Measurements from ENCODE around the gene ABRAXAS1.

ABRAXAS1 gene

DNA sequence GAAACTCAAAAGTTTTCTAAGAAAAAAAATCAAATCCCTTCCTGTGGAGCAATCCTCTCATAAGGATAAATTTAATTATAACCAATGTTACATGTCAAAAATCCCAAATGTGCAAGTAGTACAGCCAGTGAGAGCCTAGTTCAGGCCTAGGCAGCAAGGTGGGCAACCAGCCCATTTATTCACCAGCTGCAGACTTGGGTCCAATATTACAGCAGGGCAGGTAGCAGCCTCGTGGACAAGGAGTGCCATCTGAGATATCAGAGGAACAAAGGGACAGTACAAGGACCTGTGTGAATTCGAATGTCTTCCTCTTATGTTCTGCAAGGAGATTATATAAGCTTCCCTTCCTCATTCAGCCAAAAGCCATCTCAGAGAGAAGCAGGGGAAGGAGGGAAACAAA lies 35.9 kb downstream of the ABRAXAS1 start:
- no peak for DNase-seq

DNA sequence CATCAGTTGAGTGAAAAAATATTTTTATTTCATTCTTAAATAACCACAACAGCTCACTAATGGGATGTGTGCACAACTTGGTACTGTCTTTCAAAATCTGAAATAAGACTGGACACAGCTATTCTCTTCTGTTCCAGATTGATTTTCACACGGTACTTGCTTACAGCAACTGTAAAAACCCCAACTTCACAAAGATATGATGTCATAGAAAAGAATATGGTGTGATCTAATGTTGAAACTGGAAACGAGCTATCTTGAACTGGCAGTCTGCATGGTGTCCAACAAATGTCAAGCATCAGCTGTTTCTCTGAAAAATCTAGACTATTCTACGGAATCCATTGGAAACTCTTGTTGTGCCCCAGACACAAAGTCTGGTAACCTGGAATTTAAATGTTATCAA lies 44.0 kb downstream of the ABRAXAS1 start:
- DNase-seq, result no peak

- no peak for DNase-seq
Measured at GRCh38 chr4:83440148-83440814, 44.6 kb downstream of the ABRAXAS1 start.

DNA sequence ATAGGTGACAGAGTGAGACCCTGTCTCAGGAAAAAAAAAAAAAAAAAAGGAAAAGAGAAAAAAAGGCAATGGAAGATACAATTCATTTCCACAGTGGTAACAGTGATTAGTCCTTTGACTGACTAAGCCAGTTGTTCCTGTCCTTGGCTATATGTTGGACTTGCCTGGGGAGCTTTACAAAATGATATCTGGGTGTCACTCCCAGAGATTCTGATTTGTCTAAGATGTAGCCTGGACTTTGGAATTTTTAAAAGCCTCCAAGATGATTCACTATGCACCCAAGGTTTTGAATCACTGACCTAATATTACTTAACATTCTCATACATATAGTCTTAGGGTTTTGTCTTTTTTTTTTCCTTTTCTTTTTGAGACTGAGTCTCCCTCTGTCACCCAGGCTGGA lies 46.2 kb downstream of the ABRAXAS1 start:
- no peak for DNase-seq

GRCh38 chr4:83436680-83437079 lies 48.2 kb downstream of the ABRAXAS1 start:
- no peak for DNase-seq

DNA sequence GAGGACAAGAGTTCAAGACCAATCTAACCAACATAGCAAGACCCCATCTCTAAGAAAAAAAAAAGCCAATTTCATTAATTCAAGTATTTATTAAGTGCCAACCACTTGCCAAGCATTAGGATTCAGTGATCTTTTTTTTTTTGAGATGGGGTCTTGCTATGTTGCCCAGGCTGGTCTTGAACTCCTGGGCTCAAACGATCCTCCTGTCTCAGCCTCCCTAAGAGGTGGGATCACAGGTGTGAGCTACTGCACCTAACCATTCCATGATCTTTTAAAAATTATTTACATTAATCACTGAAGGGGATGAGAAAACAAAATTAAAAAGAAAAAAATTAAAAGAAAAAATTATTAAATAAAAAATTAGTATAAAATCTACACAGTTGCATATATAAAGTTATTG lies 53.7 kb downstream of the ABRAXAS1 start:
- no peak for DNase-seq

GRCh38 chr4:83418211-83418610 lies 66.7 kb downstream of the ABRAXAS1 start:
- DNase-seq, result no peak

GRCh38 chr4:83417566-83417965 lies 67.3 kb downstream of the ABRAXAS1 start:
- DNase-seq, result no peak

- no peak for DNase-seq
Measured at GRCh38 chr4:83413676-83414075, 71.2 kb downstream of the ABRAXAS1 start.
